Fibroblast of skin of left biceps (primary cell): Measurements from ENCODE around the gene ZNF773.
"Not testable (repeated sequence)": the region's sequence is repeated elsewhere in the genome, so short reads cannot be mapped to it uniquely, and the experiment has no call there.

ENCODE experiments used
- DNase-seq, 2 experiments: peaks; one replicate each; pipeline ENCODE4 v3.0.0-alpha.2; 2013; ENCODE audit warnings: low read depth in 2 of 2

ZNF773 gene

GRCh38 chr19:57499680-57500395, at the start of gene ZNF773:
Gene ZNF773, plus strand, starts transcription at chr19:57499938. Its CDS starts 143 bp downstream, at chr19:57500081.
- peak; percentile 83 to 84 for DNase-seq

GRCh38 chr19:57452307-57452706, 47.4 kb upstream of the ZNF773 start:
- no peak for DNase-seq

GRCh38 chr19:57465680-57466381, 33.9 kb upstream of the ZNF773 start:
- DNase-seq, result no peak

GRCh38 chr19:57466489-57466888, 33.2 kb upstream of the ZNF773 start:
- DNase-seq, result no peak

- no peak for DNase-seq
Observed at GRCh38 chr19:57473646-57474045, 26.1 kb upstream of the ZNF773 start.

- peak; percentile 76 to 79 for DNase-seq
Observed at GRCh38 chr19:57477191-57478008, 22.3 kb upstream of the ZNF773 start, which contains the start of gene ZNF772. Gene ZNF772, minus strand, starts transcription at chr19:57477566. Its CDS starts 257 bp downstream, at chr19:57477309.

GRCh38 chr19:57487477-57488298, 12.1 kb upstream of the ZNF773 start, which contains the start of gene ZNF419:
Gene ZNF419, plus strand, starts transcription at chr19:57487750. Its CDS starts 201 bp downstream, at chr19:57487951.
- DNase-seq, result peak; percentile 58 to 59

GRCh38 chr19:57488299-57488644, 11.5 kb upstream of the ZNF773 start:
- not testable (repeated sequence) for DNase-seq

GRCh38 chr19:57499332-57499679, 432 bp upstream of the ZNF773 start:
- not testable (repeated sequence) for DNase-seq

- DNase-seq, result peak in 1 of 2 experiments; percentile 21
Observed at GRCh38 chr19:57500400-57500799, 662 bp downstream of the ZNF773 start.

- no peak for DNase-seq
Observed at GRCh38 chr19:57506163-57506562, 6.4 kb downstream of the ZNF773 start.

GRCh38 chr19:57511484-57511883, 11.7 kb downstream of the ZNF773 start:
- no peak for DNase-seq

GRCh38 chr19:57512845-57513244, 13.1 kb downstream of the ZNF773 start:
- no peak for DNase-seq

GRCh38 chr19:57515255-57515654, 15.5 kb downstream of the ZNF773 start:
- no peak for DNase-seq

GRCh38 chr19:57518021-57518420, 18.3 kb downstream of the ZNF773 start:
- not testable (repeated sequence) for DNase-seq

- DNase-seq, result peak; percentile 71 to 76
Observed at GRCh38 chr19:57527136-57527881, 27.6 kb downstream of the ZNF773 start, which contains the start of gene ZNF549. Gene ZNF549, plus strand, starts transcription at chr19:57527356. Its CDS starts 218 bp downstream, at chr19:57527574.

- no peak for DNase-seq
Observed at GRCh38 chr19:57537953-57538547, 38.3 kb downstream of the ZNF773 start.

GRCh38 chr19:57546513-57546912, 46.8 kb downstream of the ZNF773 start:
- DNase-seq, result no peak

- no peak for DNase-seq
Observed at GRCh38 chr19:57552432-57552831, 52.7 kb downstream of the ZNF773 start.

GRCh38 chr19:57557659-57558058, 57.9 kb downstream of the ZNF773 start:
- DNase-seq, result no peak
